Measurements from ENCODE around the gene ADGRD1. TPM values are rescaled to one million over a fixed set of nuclear protein-coding genes. Genes with fewer than 3 reads are reported as not detected.

ADGRD1 gene
- total and polyA plus RNA-seq, 2 of the 8 experiments (the other 6 are each of a cell fraction or from before 2014, with no cell fraction given), result 0.36 to 0.48 TPM

DNA sequence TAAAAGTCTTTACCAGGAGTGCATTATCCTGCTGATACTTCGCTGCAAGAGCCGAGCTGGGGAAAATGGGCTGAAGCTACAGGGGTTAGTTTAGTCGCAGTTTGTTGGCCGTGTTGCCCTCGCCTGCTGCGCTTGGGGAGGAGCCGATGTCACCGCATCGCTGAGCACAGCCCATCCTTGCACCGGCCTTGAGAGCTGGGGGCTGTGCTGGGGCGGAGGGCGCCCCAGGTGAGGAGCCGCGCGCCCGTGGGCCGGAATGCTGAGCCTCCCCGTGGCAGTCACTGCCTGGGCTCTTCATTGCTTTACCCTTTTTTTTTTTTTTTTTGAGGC lies 50.0 kb downstream of the ADGRD1 start (continued):
- TF ChIP-seq FOSL1 (IDR thresholded peaks at IDR 0.05; ENCODE audit: insufficient read depth, low read depth, low read length), result no peak

All from H1 (cell line).